ENCODE data around the gene ADGRB3.
"Not testable (repeated sequence)": the region's sequence is repeated elsewhere in the genome, so short reads cannot be mapped to it uniquely, and the experiment has no call there.

Gene ADGRB3

GRCh38 chr6:68744376-68744775 lies 109.3 kb downstream of the ADGRB3 start:
- DNase-seq: not testable (repeated sequence)

DNA sequence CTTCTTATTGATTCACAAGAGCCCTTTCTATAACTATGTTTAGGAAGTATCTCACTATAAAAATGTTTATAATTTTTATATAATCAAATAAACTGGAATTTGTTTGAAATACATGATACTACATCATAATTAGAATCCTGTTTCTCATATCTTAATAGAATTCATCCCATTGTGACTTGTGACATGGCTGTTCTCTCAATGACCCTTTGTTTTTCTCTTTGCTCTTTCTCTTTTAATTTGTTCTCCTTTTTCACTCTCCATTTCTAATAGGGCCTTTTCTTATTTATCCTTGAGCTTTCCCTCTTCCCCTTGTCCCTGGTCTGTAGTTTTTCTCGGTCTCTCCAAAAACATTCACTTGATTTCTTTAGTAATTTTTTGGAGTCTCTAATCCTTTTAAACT lies 111.3 kb downstream of the ADGRB3 start:
- DNase-seq: no peak

- no peak for DNase-seq
Observed at GRCh38 chr6:68747110-68747790, 112.2 kb downstream of the ADGRB3 start.

GRCh38 chr6:68747832-68748231 lies 112.8 kb downstream of the ADGRB3 start:
- DNase-seq: not testable (repeated sequence)

- no peak for DNase-seq
Observed at GRCh38 chr6:68754681-68755213, 119.7 kb downstream of the ADGRB3 start.

GRCh38 chr6:68756454-68757375 lies 121.6 kb downstream of the ADGRB3 start:
- no peak for DNase-seq

GRCh38 chr6:68757821-68758220 lies 122.7 kb downstream of the ADGRB3 start:
- no peak for DNase-seq

GRCh38 chr6:68758559-68758958 lies 123.5 kb downstream of the ADGRB3 start:
- DNase-seq: no peak

DNA sequence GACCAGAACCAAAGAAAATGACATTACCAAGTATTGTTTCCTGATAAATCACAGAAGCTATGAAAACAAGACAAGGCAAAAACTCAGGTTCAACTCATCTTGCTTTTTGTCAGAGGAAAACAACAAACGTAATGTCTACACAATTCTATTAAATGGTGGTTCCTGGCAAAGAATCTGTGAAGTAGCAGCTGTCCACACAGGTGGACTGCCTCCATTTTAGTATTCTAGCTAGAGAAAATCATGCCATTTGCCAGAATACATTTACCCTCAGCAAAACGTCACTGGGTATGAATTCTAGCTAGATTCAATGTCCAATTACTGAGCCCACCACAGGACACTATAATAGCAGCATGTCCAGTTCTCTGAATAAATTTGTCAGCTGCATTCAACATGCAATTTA lies 125.4 kb downstream of the ADGRB3 start:
- no peak for DNase-seq

GRCh38 chr6:68760941-68761676 lies 126.0 kb downstream of the ADGRB3 start:
- no peak for DNase-seq

DNA sequence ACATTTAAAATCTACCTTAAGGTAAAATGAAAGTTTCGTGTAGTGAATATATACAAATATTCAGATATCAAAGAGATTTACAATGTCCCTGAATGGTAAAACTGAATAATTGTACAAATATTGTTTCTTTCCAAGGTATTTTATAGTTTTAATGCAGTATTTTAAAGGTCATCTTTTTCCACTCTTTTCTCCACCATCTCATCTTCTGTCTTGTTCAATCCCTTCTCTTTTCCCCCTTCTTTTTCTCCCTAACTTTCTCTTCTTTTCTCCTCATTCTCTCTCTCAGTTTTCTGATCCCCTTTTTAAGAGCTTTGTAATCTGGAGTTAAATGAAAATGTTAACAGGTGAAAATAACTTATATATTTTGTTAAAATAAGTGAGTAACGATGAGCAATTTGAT lies 126.9 kb downstream of the ADGRB3 start:
- no peak for DNase-seq

DNA sequence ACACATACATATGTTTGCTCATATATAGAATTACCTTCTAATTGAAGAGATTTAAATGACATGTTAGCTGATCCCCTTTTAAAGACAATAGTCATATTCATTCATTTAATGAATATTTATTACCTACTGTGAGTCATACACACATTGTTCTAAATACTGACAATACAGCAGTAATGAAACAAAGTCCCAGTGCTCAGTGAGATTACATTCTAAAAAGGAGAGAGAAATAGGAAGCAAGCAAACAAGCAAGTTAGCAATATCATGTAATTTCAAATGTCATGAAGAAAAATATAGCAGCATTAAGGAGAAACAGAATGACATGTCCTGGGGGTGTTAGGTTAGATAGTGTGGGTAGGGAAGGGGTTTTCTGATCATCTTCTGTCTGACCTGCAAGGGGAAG lies 136.3 kb downstream of the ADGRB3 start:
- DNase-seq: no peak

DNA sequence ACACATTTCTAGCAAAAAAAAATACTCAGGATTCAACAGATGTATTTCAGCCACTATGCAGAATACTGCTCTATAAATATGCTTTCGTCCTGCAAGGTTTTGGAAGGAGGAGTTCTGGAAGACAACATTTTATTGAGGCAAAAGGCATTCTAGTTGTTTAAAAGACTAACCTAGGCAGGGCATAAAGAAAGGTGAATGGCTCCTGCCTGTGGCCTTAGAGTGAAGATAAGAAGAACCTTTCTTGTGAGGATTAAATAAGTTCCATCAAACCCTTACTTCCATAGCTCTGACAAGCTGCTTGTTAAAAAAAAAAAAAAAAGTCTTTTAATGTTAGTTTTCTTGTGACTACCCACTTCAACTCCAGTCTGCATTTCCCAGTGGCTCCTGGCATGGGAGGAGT lies 139.8 kb downstream of the ADGRB3 start:
- no peak for DNase-seq

DNA sequence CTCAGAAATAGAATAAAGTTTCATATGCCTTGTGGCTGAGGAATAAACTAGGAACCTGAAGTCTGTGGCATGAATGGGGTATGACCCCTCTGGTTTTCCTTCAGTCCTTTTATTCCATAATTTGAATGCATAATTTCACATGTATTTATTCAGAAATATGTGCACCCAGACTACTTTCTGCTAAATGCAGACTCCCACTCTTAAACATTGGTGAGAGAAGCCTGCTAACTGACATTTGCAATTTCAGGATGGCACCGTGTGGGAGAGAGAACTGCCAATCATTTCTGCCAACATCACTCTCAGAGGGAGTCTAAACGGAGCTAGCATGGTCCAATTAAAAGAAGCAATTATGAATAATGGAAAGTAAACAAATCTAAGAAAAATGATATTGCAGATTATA lies 141.3 kb downstream of the ADGRB3 start:
- no peak for DNase-seq

DNA sequence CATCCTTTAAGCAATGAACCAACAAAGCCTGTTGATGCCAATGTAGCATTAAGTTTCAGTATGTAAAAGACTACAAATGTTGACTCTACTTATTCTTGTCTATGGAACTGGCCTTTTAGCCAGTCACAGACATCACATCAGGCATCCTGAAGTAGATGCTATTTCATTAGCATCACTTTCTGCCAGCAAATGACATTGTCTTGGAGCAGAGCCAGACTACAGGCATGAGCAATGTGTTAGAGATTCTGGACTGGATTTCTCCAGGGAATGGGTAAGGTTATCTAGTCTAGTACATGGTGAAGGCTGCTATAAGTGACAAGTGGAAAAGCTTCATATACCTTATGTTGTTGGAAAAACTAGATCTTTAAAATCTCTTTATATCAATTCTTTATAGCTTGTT lies 142.9 kb downstream of the ADGRB3 start:
- no peak for DNase-seq

DNA sequence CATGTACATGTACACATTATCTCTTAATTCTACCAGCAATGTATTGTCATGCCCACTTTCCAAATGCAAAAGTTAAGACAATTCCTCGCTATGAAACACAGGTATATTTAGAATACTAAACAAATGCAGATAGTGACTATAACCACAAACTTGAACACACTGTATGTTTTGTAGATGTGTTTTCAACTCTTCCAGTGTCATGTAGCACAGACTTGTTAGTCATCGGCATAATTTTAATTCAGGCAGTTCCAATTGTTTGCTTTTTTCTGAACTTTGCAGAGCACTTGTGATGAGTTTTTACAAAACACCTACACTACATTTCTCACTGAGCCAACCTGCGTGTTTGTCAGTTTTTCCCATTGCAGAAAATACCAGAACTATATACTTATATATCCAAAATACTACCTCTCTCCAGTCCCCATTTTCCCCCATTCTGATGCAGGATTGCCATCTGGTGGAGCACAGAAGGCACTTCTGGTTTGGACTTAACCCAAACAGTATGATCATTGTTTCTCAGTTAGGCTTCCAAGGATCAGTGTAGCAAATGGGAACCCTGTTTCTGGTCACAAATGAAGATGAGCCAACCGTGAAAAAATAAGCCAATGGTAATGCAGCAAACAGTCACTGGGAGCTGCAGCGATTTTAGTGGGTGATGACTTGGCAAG lies 143.4 kb downstream of the ADGRB3 start:
- no peak for DNase-seq

- DNase-seq: no peak
Observed at GRCh38 chr6:68779366-68779765, 144.3 kb downstream of the ADGRB3 start.

- not testable (repeated sequence) for DNase-seq
Observed at GRCh38 chr6:68790128-68790527, 155.0 kb downstream of the ADGRB3 start.

DNA sequence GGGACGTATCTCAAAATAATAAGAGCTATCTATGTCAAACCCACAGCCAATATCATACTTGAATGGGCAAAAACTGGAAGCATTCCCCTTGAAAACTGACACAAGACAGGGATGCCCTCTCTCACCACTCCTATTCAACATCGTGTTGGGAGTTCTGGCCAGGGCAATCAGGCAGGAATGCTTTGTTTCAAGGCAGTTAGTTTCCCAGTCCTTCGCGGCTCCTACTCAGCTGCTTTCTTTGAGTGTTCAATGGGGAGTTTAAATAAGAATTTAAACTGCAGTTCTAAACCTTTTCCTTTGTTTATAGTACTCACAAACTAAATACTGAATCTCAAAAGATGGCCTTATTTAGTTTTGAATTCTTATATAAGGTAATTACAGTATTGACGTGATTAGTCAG lies 179.9 kb downstream of the ADGRB3 start:
- DNase-seq: not testable (repeated sequence)

GRCh38 chr6:68826501-68826900 lies 191.4 kb downstream of the ADGRB3 start:
- DNase-seq: no peak

- DNase-seq: no peak
Observed at GRCh38 chr6:68834551-68834950, 199.5 kb downstream of the ADGRB3 start.

GRCh38 chr6:68838571-68838970 lies 203.5 kb downstream of the ADGRB3 start:
- DNase-seq: no peak

- no peak for DNase-seq
Observed at GRCh38 chr6:68852791-68853190, 217.7 kb downstream of the ADGRB3 start.
